ENCODE data around the gene SCAP.

SCAP gene

GRCh38 chr3:47408839-47409229 lies 66.9 kb downstream of the SCAP start:
- H3K9me3 ChIP-seq, result no peaks in the 10 kb centered on the region
- H3K4me1 ChIP-seq, result no peaks in the 10 kb centered on the region
- no peak overlapping the region for H3K4me3 ChIP-seq (ENCODE audit: low read depth, low read length)
- TF ChIP-seq CTCF (IDR thresholded peaks at IDR 0.05; ENCODE audit: low read depth, low read length), result no peak
- no peak for DNase-seq
- H3K27me3 ChIP-seq, result no peaks in the 10 kb centered on the region
- peaks cover 17% of the 10 kb centered on the region for H3K36me3 ChIP-seq

- DNase-seq, result no peak
- TF ChIP-seq CTCF (IDR thresholded peaks at IDR 0.05; ENCODE audit: low read depth, low read length), result no peak
- Histone ChIP-seq H3K27me3 (no peaks in the 10 kb centered on the region), H3K4me3 (ENCODE audit: low read depth, low read length) (no peak overlapping the region), H3K36me3 (peaks cover 11% of the 10 kb centered on the region), H3K9me3 (no peaks in the 10 kb centered on the region), H3K4me1 (no peaks in the 10 kb centered on the region)
These were observed 67.6 kb downstream of the SCAP start for GRCh38 chr3:47407896-47408838.

DNA sequence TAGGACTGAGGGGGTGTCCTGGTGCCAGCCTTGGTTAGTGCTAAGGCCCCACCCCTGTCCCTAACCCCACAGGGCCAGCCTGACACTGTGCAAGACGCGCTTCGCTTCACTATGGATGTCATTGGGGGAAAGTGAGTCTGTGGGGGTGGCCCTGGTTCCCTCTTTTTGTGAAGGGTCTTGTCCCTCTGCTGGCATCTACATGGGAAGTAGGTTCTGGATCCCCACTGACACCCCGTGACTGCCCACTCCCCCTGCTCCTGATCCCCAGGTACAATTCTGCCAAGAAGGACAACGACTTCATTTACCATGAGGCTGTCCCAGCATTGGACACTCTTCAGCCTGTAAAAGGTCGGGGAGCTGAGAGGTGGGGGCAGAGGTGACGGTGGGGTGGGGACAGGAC lies 68.5 kb downstream of the SCAP start:
- DNase-seq, result no peak
- Histone ChIP-seq H3K4me3 (ENCODE audit: low read depth, low read length) (no peak overlapping the region), H3K9me3 (no peaks in the 10 kb centered on the region), H3K27me3 (no peaks in the 10 kb centered on the region), H3K4me1 (no peaks in the 10 kb centered on the region), H3K36me3 (peaks cover 9% of the 10 kb centered on the region)
- no peak for TF ChIP-seq CTCF (IDR thresholded peaks at IDR 0.05; ENCODE audit: low read depth, low read length)

- Histone ChIP-seq H3K36me3 (peaks cover 9% of the 10 kb centered on the region), H3K4me3 (ENCODE audit: low read depth, low read length) (no peak overlapping the region), H3K9me3 (no peaks in the 10 kb centered on the region), H3K4me1 (no peaks in the 10 kb centered on the region), H3K27me3 (no peaks in the 10 kb centered on the region)
- DNase-seq, result no peak
- no peak for TF ChIP-seq CTCF (IDR thresholded peaks at IDR 0.05; ENCODE audit: low read depth, low read length)
These were observed 69.0 kb downstream of the SCAP start for GRCh38 chr3:47406762-47407149.

GRCh38 chr3:47405820-47406761 lies 69.7 kb downstream of the SCAP start:
- Histone ChIP-seq H3K4me1 (no peaks in the 10 kb centered on the region), H3K36me3 (peaks cover 5% of the 10 kb centered on the region; the same call in 1 of the 2 replicates), H3K9me3 (no peaks in the 10 kb centered on the region), H3K27me3 (no peaks in the 10 kb centered on the region), H3K4me3 (ENCODE audit: low read depth, low read length) (no peak overlapping the region)
- DNase-seq, result no peak
- no peak for TF ChIP-seq CTCF (IDR thresholded peaks at IDR 0.05; ENCODE audit: low read depth, low read length)

Data from BE2C (cell line).